GM12892 (cell line): ENCODE results near the gene MEPCE.

Experiments used
- POLR2A ChIP-seq: IDR thresholded peaks from 2 replicates; pipeline ENCODE4 v1.6.1; 2011; ENCODE audit warnings: low read depth, low read length, control low read depth
- POLR2AphosphoS5 ChIP-seq: IDR thresholded peaks from 2 replicates; pipeline ENCODE4 v1.6.1; 2011; ENCODE audit warnings: low read depth, low read length, control low read depth

- TF ChIP-seq POLR2A = no peak
- no peak for TF ChIP-seq POLR2AphosphoS5
Observed at GRCh38 chr7:100400656-100401055, 29.0 kb upstream of the MEPCE start.
